ENCODE data around the gene SEC23A.

DNA sequence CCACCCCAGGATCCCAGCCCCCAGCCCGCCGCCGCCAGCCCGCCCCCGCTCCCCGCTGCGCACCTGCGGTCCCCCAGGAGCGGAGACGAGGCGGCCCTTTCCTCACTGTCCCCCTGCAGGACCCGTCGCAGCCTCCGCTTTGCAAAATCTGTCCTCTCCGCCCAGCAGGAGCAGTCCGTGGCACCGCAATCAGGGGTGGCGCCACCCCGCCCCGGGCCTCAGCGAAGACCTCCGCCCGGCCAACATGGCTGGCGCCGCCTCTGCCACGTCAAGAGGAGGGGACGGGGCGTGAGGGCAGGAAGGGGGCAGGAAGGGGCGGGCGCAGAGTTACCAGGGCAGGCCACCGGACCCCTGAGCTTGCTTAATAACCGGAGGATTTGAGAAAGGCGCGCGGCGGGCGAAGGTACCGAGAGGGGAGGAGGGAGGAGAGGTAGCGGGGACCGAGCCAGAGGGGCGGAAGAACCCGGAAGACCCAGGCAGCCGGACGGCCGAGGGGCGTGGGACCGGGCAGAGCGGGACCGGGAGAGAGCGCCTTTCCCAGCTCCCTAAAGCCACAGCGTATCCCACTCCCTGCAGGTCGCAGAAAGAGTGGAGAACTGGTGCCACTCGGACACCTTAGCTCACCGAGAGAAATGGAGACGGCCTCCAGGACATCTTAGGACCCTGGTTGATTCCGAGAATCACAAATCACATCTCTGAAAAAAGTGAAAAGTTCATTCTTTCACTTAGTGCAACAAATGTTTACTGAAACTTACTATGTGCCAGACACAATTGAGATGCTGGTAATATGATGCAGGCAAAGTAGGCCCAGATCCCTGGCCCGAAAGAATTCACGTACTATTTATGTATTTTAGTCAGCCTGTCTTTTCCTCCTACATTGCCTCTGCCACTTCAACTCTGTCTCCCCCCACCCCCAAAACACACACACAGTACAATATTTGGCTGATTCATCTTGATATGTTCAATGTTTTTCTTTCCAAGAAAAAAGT is at the start of gene SEC23A:
- TF ChIP-seq EZH2 (IDR thresholded peaks at IDR 0.05; ENCODE audit: insufficient read depth, poor library complexity, severe bottlenecking) (no peak), EZH2phosphoT487 (IDR thresholded peaks at IDR 0.05; ENCODE audit: insufficient read depth, low read depth) (no peak)

Measured in GM23248 (cell line).